EL (cell line): ENCODE measurements around the gene NDRG3.
"Not testable (repeated sequence)": the region's sequence is repeated elsewhere in the genome, so short reads cannot be mapped to it uniquely, and the experiment has no call there.

Experiments used
- DNase-seq: peaks from one replicate; pipeline ENCODE4 v3.0.0-alpha.2; 2016

The NDRG3 gene

DNA sequence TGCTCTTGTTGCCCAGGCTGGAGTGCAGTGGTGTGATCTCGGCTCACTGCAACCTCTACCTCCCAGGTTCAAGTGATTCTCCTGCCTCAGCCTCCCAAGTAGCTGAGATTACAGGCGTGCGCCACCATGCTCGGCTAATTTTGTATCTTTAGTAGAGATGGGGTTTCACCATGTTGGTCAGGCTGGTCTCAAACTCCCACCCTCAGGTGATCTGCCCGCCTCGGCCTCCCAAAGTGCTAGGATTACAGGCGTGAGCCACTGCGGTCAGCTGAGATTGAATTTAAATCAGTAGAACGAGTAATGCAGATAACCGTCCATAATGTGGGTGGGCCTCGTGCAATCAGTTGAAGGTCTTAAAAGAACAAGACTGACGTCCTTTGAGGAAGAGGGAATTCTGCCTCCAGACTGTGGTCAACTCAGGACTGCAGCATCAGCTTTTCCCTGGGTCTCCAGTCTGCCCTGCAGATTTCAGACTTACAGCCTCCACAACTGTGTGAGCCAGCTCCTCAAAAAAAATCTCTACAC lies 107.0 kb downstream of the NDRG3 start:
- not testable (repeated sequence) for DNase-seq

DNA sequence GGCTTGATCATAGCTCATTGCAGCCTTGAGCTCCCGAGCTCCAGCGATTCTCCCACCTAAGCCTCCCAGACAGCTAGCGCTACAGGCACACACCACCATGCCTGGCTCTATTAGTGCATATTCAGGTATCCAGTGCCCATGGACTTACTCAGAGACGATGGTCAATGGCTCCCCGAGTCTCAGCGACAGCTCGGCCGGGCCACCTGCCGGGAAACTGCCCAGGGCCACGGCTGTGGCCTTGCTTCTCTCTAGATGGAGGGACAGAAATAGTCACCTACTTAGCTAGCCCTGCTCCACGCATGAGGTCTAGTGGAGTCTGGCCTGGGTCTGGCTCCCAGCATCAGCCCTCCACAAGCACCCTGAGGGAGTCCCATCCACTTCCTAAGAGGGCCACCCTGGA lies 111.5 kb downstream of the NDRG3 start:
- no peak for DNase-seq

DNA sequence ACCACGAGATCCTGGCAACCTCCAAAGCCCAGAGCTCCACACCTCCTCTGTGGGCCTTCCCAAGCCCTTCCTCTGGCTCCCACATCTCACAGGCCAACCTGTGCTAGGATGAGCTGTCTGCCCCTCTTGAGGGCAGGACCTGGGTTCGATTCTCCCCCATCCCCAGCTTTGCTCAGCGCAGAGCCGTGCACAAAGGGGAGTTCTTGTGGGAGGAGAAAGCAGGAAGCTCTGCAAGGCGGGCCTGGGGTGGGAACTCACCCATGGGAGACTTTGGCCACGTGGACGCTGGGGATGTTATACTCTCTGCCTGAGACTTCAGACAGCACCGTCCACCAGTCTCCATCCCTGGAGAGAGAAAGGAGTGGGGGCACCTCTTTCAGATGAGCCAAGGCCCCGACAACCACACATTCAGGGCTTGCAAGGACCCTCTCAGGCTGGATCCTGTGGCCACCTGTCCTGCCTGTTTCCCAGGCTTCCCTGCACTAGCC lies 112.6 kb downstream of the NDRG3 start:
- DNase-seq = no peak

DNA sequence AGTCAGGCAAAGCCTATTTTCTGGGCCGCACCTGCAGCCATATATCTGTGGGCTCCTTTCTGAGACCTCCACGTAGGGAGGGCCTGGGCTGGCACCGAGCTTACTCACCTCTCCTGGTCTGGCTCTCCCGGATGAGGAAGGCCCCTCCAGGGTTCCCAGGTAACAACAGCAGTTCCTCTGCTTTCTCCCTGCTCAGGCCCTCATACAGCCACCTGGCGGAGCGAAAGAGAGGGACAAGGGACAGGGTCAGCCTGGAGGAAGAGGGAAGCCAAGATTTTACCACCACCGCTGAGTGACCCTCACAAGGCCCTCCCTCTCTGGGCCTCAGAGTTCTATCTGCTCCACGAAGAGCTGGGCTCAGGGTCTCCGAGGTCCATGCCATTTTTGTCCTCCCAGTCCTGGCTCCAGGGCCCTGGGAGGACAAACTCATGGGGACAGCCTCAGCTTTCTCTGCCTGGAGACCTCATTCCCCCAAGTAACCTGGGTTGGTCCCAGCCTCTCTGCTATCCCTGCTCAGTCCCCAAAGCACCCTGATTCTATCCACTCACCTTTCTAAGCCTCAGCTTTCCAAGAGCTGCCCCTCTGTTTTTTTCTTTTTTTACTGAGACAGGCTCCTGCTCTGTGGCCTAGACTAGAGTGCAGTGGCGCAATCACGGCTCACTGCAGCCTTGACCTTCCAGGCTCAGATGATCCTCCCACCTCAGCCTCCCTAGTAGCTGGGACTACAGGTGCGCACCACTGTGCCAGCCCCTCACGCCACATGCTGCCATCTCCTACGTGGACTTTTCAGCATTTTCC lies 113.2 kb downstream of the NDRG3 start:
- no peak for DNase-seq

DNA sequence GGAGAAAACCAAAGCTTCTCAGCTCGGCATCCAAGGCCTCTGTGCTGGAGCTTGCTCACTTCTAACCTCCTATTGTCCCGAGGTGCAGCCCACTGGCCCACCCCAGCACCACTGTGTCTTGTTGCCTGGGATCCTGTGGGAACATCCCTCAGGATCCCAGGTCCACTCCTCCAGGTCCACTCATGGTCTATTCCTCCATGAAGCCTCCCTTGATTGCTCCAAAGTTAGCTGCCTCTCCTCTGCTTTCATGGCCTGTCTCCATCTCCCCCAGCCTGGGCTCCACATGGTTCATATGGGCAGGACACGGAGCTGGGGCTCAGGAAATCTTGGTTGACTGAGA lies 113.8 kb downstream of the NDRG3 start:
- no peak for DNase-seq

DNA sequence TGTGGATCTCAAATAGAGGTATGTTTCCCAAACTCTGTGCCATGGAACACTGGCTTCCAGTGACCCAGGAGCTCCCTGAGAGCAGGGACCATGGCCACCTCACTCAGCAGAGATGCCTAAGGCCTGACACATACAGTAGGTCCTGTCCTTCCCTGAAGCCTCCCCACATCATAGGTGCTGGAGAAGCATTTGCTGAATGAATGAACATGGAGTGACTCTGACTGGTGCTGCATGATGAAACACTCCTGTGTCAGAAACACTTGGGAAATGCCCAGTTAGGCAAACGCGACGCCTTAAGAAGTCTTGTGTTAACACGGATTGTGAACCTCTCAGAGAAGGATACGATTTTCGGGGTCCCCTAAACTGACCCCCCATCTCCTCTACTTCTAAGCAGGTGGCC lies 114.2 kb downstream of the NDRG3 start:
- DNase-seq = peak; percentile 13

DNA sequence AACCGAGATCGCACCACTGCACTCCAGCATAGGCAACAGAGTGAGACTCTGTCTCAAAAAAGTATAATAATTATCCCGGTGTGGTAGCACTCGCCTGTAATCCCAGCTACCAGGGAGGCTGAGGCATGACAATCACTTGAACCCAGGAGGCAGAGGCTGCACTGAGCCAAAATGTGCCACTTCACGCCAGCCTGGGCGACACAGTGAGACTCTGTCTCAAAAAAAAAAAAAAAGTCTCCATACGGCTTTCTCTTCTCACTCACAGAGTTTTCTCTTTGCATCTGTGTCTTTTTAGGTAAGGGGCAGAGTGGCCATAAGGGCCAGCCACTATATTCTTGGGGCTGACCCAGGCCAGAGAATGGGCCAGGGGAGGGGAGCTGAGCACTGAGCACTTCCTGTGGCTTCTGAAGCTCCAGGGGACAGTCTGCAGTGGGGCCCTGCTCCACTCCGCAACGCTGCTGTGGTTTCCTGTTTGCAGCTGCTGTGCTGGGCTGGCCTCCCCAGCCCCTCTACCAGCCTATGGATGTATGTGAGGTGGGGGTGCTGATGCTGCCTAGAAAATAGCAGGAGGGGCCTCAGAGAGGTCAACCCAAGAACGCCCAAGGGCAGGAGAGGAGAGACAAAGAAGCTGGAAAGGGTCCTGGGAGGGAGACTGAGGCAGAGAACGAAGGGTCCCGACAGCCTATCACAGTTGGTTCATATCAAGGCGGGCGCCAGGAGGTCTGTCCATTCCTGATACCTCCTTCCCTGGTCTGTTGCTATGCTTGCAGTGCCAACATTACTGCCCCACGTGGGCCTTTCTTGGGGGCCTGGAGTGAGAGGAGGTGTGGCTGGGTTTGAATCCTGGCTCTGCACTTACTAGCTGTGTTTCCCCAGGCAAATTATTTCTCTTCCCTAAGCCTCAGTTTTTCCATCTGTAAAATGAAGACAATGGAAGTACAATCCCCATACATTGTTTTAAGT lies 115.9 kb downstream of the NDRG3 start:
- DNase-seq = no peak

DNA sequence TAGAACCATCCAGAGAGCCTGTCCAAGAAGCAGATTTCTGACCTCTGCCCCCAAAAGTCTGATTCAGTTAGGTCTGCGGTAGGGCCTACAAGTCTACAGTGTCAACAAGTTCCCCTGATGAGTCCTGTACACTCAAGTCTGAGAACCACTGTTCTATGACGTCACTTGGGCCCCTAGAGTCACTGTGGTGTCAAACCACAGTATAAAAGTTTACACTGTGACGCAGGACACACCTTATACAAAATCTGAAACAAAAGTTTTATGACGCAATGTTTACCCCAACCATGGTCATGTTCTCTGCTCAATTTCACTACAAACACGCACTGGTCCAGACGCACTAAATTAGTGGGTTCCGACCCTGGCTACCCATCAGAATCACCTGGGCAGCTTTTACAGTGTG lies 117.8 kb downstream of the NDRG3 start:
- DNase-seq = no peak

DNA sequence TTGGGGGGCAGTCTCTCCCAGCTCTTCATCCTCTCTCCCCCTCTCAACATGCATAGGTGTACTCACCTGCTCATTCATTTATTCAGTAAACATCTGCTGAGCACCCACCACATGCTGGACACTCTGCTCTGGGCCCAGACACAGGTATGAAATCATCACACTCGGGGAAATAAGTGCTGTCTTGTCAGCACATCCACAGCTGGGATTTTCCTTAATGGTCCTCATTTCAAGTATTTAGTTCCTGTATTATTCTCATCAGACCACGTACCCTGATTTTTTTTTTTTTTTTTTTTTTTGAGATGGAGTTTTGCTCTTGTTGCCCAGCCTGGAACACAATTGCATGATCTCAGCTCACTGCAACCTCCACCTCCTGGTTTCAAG lies 121.0 kb downstream of the NDRG3 start:
- no peak for DNase-seq

DNA sequence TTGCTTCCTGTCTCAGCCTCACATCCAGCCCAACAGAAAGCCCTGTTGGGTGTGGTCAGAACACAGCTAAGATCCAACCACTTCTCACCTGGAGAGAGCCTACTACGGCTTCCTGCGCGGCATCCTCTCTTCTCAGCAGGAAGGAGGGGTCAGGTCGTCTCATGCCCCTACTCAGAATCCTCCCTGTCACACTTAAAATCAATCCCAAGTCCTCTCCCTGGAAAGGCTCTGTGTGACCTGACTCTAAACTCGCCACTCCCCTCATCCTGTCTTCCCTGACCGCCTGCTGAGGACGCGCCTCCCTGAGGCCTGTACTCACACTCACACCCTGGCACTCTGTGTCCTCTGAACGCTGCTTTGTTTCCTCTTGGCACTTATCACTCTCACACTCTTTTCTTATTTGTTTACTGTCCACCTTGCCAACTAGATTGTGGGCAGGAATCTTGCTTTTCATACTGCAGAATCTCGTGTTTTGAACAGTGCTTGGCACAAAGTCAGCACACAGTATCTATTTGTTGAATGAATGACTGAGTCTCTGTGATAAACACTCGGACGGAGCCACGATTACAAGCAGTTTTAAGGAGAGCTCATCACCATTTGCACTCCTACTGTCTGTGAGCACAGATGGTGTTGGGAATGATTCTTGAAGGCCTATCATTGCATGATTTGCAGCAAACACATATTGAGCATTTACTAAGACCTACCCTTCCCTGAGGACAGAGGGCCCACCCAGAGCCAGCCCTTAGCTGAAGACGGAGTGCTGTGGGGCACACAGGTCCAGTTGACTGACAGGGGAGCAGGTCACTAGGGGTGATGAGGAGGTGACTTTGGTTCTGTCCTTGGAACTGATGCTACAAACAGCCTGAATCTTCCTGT lies 121.6 kb downstream of the NDRG3 start:
- DNase-seq = no peak

DNA sequence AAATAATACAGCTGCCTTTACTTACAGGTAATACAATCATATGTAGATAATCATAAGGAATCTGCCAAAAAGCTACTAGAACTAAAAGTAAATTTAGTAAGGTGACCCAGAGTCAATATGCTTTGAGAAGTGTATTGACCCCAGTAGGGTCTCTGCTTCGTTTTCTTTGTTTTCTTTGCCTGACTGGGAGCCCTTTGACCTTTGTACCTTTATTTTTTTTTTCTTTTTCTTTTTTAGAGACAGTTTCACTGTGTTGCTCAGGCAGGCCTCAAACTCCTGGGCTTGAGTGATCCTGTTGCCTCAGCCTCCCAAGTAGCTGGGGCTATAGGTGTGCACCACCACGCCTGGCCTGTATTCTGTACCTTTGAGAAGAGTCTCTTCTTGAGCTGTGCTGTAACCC lies 122.4 kb downstream of the NDRG3 start:
- DNase-seq = no peak

DNA sequence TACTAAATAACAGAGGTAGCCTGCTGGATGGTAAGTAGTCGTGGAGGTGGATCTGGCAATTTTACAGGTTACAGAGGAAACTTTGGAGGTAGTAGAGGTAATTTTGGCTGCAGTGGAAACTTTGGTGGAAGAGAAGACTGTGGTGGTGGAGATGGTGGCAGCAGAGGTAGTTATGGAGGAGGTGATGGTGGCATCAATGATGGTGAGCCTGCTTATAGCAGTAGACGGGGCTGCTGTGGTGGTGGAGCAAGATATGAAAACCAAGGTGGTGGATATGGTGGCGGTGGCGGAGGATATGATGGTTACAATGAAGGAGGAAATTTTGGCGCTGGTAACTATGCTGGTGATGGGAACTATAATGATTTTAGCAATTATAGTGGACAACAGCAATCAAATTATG lies 125.0 kb downstream of the NDRG3 start:
- no peak for DNase-seq

DNA sequence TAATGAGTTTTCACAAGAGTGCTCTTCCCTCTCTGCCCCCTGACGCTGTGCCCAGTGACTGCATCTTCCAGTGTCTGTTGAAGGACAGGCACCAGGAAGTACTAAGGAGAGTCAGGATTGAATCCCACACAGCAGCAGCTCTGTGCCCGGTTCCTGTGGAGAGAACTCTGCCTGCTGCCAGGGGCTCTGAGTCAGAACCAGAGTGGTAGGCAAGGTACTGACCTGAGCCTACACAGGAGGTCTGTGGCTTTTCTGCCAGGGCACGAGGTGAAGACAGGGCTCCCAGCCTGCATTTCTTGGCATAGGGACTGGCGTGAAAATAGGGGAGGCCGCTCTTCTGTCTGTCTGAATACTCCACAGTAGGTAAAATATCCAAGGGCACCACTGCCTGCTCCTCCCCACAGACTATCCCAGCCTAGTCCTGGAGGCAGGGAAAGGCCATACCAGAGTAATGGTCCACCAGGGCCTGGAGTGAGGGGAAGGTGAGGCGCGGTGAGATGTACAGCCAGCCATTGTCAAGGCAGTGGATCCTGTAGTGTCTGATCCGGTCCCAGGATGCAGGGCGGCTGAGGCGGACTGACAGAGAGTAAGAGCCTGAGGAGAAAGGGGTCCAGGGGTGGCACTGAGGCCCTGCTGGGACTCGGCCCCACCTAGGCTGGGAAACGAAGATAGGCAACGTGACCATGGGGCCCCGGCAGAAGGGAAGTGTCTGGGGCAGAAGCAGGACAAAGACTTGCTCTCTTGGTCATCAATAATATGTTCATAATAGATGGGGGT lies 130.9 kb downstream of the NDRG3 start:
- no peak for DNase-seq

DNA sequence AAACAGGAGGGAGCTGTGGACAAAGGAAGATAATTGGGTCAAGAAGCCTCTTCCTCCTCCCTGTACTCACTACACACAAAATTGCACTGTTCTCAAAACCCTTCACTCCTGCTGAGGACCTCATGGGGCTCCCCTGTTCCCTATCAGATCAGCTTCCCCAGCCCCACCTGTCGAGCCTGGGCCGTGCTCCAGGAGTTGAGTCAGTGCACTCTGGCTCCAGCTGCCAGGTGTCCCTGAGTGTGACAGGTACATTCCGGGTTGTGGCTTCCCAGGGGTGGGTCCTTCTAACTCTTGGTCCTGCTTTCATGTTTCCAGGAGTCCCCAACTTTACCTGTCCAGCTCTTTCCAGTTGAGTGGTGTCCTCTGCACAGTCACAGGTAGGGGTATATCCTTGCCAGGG lies 131.9 kb downstream of the NDRG3 start:
- DNase-seq = no peak

DNA sequence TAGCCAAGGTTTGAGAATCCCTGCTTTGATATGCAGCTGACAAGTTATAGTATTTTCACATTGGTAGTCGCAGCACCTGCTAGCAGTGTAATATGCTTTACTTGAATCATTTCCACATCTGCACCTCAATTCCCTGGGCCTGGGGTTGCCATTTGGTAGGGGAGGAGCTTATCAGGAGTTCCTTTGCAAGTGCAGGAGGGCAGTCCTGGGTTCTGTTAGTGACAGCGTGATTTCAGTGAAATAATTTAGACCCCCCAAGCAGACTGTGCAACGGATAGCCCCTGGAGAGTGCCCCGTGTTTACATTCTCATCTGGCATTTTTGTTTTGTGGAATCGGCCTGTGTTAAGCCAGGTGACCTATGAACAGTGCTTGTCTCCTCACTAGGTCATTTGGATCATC lies 134.3 kb downstream of the NDRG3 start:
- no peak for DNase-seq

DNA sequence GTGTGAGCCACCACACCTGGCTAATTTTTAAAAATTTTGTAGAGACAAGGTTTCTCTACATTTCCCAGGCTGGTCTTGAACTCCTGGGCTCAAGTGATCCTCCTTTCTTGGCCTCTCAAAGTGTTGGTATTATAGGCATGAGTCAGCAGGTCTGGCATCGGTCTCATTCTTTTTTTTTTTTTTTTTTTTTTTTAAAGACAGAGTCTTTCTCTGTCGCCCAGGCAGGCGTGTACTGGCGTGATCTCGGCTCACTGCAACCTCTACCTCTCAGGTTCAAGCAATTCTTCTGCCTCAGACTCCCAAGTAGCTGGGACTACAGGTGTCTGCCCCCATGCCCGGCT lies 137.5 kb downstream of the NDRG3 start:
- not testable (repeated sequence) for DNase-seq

DNA sequence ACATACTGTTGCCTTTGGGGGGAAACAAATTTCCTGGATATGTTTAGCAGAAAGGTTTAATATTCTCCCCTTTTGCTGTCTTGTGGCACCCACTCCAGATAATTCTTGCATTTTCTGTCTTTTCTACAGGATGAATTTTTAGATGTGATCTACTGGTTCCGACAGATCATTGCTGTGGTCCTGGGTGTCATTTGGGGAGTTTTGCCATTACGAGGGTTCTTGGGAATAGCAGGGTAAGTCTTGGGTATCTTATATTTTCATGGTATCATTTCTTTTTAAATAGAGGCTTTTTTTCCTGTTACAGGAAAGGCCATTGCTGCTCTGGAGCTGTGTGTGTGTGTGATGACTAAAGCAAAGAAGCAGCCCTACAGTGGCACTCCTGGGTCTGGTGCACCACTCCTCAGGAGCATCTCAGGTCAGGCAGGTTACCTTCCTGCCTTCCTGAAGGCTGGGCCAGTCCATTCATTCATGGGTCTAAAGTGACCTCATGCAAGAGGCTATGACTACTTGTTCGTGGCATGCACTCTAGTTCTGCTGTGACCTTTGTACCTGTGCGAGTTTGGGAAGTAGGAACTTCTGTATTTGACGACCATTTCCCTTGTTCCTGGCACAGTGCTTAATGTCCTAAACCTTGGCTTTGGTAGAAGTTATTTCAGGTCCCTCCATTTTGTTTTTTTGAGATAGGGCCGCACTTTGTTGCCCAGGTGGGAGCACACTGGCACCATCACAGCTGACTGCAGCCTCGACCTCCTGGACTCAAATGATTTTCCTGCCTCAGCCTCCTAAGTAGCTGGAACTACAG lies 138.1 kb downstream of the NDRG3 start:
- DNase-seq = no peak

DNA sequence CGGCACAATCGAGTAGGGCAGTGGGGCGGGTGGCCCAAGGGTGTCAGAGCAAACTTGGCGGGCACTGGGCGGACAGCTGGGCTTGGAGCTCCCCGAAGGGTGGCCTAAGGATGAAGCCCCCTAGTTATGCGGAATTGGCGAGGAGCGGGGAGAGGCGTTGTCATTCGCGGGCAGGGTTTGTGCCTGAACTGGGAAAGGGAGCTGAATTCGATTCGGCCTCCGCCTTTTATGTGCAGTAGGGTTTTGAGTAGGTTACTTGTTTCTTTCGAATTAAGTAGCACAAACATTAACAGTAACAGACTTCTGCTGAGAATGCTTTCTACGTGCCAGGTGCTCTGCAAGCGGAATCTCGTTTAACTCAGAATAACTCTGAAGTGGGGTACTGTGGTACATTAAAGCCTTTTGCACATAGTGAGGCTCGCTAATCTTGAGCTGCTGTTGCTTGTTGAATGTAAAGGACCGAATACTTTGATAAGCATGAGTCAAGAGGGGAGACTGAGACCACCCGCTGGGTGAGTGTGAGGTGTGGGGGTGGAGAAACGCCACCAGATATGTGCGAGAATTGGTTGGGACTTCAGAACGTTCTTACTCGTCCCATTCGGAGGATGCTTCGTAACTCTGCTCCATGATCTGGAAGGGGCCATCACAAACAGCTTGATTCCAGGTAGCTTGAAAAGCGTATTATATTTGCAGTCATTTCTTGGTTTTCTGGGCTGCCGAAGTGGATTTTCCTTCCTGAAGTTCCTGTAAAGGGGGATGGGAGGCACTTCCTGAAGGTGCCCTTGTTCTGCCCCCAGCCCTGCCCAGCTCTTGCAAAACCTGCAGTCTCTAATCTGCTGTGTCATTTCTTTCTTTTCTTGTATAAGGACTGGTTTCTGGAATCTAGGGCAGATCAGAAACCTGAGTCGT lies 139.5 kb downstream of the NDRG3 start:
- peak; percentile 31 for DNase-seq

DNA sequence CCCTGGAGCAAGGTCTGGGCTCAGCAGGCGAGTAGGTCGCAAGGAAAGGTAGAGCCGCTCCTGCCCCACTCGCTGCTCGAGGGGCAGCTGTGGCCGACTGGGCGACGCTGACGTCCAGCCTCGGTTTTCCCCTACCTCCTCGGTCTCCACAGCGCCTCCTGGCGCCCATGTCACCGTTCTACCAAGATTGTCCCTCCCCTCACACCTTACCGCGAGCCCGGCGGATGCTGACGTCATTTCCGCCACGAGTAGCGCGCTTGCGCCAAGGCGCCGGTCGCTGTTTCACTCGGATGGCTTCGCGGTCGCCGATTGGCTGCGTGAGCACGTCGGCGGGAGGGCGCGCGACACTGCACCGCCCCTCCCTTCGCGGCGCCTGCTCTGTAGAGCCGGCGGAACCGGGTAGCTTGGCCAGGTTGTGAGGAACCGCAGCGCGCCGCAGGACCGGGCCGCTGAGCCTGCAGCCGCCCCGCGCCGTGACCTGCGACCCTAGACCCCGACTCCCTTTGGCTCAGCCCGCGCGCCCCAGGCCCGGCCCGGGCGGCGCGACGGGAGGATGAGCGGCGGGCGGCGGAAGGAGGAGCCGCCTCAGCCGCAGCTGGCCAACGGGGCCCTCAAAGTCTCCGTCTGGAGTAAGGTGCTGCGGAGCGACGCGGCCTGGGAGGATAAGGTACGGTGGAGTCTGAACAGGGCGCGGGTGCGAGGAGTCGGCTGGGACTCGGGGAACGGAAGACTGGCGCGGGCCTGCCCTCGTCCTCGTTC lies 140.3 kb downstream of the NDRG3 start, which contains the start of gene RAB5IF:
TSS of gene RAB5IF (plus strand) at position 381 of the 759 bp plus-strand sequence. CDS start at position 554, 173 bp downstream.
- peak; percentile 98 for DNase-seq
